T-cell (primary cell): ENCODE measurements around the gene PPP1R15B. TPM values are rescaled to one million over a fixed set of nuclear protein-coding genes. Genes with fewer than 3 reads are reported as not detected.

Experiments
- ATAC-seq, 4 experiments: fragments of 200-7000 bp in 3 of 4; fragments of 150-1000 bp in 1 of 4; cut with Tn5 transposase; replicated peaks in 1 of 4; 1 replicate in 3 of 4; 2 replicates in 1 of 4; pipeline ENCODE4 v1.10.0; 2021; ENCODE audit warnings: moderate library complexity in 3 of 4, mild to moderate bottlenecking in 2 of 4, moderate number of reproducible peaks in 1 of 4
- CTCF ChIA-PET, 2 donors: fragments of 300-600 bp; sonication (Branson Sonifier 250); formaldehyde crosslinking; loops; one replicate each; lab custom pipeline; 2022; ENCODE audit warnings: antibody characterized with exemption in 2 of 2; lab: Charles Lee
- POLR2A ChIA-PET, 2 donors: fragments of 300-600 bp; sonication (Branson Sonifier 250); formaldehyde crosslinking; loops; one replicate each; lab custom pipeline; 2022; ENCODE audit warnings: antibody characterized with exemption in 2 of 2; lab: Charles Lee
- DNase-seq, 35 experiments: peaks; one replicate each; pipeline versions ENCODE4 v3.0.0 to v3.0.0-alpha.2; 2013 to 2023
- H3K27ac ChIP-seq: one replicate; pipeline ENCODE4 v1.5.1; 2013; ENCODE audit warnings: low read length
- H3K27me3 ChIP-seq, 2 experiments: replicated peaks in 1 of 2; 1 replicate in 1 of 2; 2 replicates in 1 of 2; pipeline versions ENCODE4 v1.6.1 to v1.7.0; 2013; ENCODE audit warnings: low read length in 1 of 2, mixed read lengths in 1 of 2; ENCODE audit not compliant: control insufficient read depth in 2 of 2, insufficient read depth in 2 of 2; ENCODE audit errors: extremely low read depth in 1 of 2
- H3K36me3 ChIP-seq, 2 donors: 1 replicate in 1 of 2; 2 replicates in 1 of 2; pipeline versions ENCODE4 v1.6.1 to v1.7.0; 2013; ENCODE audit warnings: low read length in 1 of 2; ENCODE audit not compliant: control insufficient read depth in 2 of 2, insufficient read depth in 1 of 2; ENCODE audit errors: extremely low read depth in 1 of 2
- H3K4me1 ChIP-seq, 2 experiments: 1 replicate in 1 of 2; 2 replicates in 1 of 2; pipeline versions ENCODE4 v1.6.1 to v1.7.0; 2013; ENCODE audit warnings: low read length in 2 of 2, mixed read lengths in 1 of 2; ENCODE audit not compliant: insufficient read depth in 2 of 2, control insufficient read depth in 1 of 2; ENCODE audit errors: extremely low read depth in 1 of 2
- H3K4me3 ChIP-seq, 2 donors: 1 replicate in 1 of 2; 2 replicates in 1 of 2; pipeline versions ENCODE4 v1.5.1 to v1.7.0; 2013; ENCODE audit warnings: mild to moderate bottlenecking in 2 of 2, low read length in 1 of 2, moderate library complexity in 1 of 2; ENCODE audit not compliant: control insufficient read depth in 1 of 2; ENCODE audit errors: extremely low read depth in 1 of 2
- H3K9me3 ChIP-seq: 2 replicates; pipeline ENCODE4 v1.7.0; 2013
- H3K27ac Mint-ChIP-seq, 2 donors: one replicate each; pipeline ENCODE4 v1.8.0; 2020 to 2021; ENCODE audit warnings: mild to moderate bottlenecking in 2 of 2, mixed read lengths in 2 of 2
- H3K27me3 Mint-ChIP-seq, 2 donors: one replicate each; pipeline ENCODE4 v1.8.0; 2021 to 2022; ENCODE audit warnings: mixed read lengths in 2 of 2
- H3K36me3 Mint-ChIP-seq: one replicate; pipeline ENCODE4 v1.8.0; 2021; ENCODE audit warnings: mixed read lengths
- H3K4me1 Mint-ChIP-seq, 3 donors: one replicate each; pipeline ENCODE4 v1.8.0; 2020 to 2022; ENCODE audit warnings: mixed read lengths in 3 of 3, mild to moderate bottlenecking in 1 of 3
- H3K4me3 Mint-ChIP-seq, 3 donors: one replicate each; pipeline ENCODE4 v1.8.0; 2020 to 2022; ENCODE audit warnings: mild to moderate bottlenecking in 3 of 3, mixed read lengths in 3 of 3, moderate library complexity in 3 of 3
- H3K9me3 Mint-ChIP-seq, 3 donors: one replicate each; pipeline ENCODE4 v1.8.0; 2020 to 2022; ENCODE audit warnings: mixed read lengths in 3 of 3
- WGBS: methylation state at CpG from one replicate; pipeline ENCODE4 v1.1.5; 2013; ENCODE audit warnings: missing lambda C conversion rate; ENCODE audit not compliant: insufficient coverage; 5-methylcytosine and 5-hydroxymethylcytosine counted together
- total RNA-seq, 35 experiments: library from RNA in 6 of 35; stranded (reverse) in 6 of 35; fragments of 120-200 nt in 1 of 35; gene quantifications; one replicate each; pipeline versions ENCODE4 v1.2.1 to v1.2.4 and lab custom pipeline; 2013 to 2026

The PPP1R15B gene
- total RNA-seq, 5 donors from 2014 or later (not counting 1 experiment from before 2014, with no cell fraction given) = 67.9 to 151 (median 70.6) TPM

DNA sequence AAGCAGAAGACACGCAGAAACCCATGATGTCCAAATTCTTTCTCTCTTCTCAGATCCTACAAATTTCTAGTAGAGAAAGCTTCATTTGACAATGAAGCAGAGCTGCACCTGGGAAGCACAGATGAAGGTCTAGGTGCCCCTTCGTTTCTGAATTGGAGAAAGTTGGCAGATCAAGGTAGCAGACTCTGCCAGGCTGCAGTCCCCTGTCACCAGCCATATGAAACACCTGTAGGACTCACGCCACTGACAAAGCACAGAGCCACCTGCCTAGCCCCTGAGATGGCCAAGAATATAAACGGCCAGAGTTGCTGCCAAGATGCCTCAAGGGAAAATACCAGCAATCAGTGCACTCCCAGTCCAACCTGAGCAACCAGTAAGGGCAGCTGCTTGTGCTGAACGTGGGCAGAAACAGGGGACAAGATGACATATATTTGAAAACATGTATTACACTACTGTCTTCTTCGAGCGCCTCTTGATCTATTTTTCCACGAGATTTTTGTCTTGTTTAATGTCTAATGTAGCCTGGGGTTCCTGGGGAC lies 31.3 kb downstream of the PPP1R15B start:
- Mint-ChIP-seq H3K27ac (no peak overlapping the region), H3K36me3 (no peaks in the 10 kb centered on the region), H3K27me3 (peaks cover 0 to 28% of the 10 kb centered on the region in 2 donors), H3K4me1 (peaks cover 11 to 14% (median 14%) of the 10 kb centered on the region in 3 donors), H3K4me3 (no peak overlapping the region), H3K9me3 (no peaks in the 10 kb centered on the region)
- 65% methylated on average over 3 of the region's 8 CpGs for WGBS
- H3K9me3 ChIP-seq = no peaks in the 10 kb centered on the region
- POLR2A ChIA-PET = interaction anchor here (0.7 to 1.0 kb wide), 3 partner anchors 10 to 18 kb away, joined by 3 read pairs; no protein-coding TSS in a partner anchor
- DNase-seq (no peak), ATAC-seq (no peak)
- H3K4me3 ChIP-seq = no peak overlapping the region
- no peak overlapping the region for H3K27ac ChIP-seq
- peaks cover 8 to 18% of the 10 kb centered on the region in 2 experiments for H3K4me1 ChIP-seq
- CTCF ChIA-PET = interaction anchor here (0.6 to 3.2 kb wide), 3 partner anchors 17 to 875 kb away, joined by 3 to 18 read pairs (median 4); no protein-coding TSS in a partner anchor
- peaks cover 0 to 33% of the 10 kb centered on the region in 2 experiments for H3K27me3 ChIP-seq
- no peaks in the 10 kb centered on the region for H3K36me3 ChIP-seq

DNA sequence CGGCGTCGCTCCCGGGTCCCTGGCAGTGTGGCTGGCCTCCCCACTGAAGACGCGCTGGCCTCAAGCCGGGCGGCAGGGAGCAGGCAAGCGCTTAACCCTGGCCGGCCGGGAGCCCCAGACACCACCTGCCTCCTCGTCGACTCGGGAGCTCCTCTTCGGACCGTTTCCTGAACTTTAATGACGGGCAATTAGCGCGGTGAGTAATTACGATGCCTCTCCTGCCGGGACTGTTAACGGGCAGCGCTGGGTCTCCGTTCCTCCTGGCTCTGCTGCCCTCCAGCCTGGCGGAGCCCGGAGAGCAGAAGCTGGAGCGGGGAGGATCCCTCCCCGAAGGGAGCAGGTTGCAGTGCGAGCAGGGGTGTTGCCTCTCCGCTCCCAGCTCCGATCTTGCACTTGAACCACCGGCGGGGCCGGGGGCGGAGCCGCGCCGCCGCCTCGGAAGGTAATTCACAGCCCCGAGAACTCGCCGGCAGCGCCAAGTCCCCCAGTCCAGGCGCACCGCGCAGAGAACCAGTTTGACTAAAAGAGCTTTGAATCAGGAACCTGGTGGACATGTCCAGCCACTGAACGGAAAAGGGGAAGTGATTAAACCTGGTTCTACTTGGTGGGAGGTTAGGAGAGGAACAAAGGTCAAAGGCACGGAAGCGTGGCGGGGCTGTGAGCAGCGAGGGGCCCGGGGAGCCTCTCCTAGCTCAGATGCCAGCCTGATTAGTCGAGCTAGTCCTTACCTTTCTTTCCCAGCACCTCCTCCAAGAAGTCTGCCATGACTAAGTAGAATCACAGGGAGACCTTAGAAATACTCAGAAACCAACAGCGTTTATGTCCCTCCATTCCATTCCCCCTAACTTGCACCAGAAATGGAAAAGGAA lies 33.6 kb downstream of the PPP1R15B start:
- DNase-seq (peak in 34 of 35 experiments; percentile 20 to 64 (median 40)), ATAC-seq (peak; percentile 74 to 77 (median 75))
- Histone ChIP-seq H3K36me3 (no peaks in the 10 kb centered on the region), H3K4me1 (peaks cover 8 to 18% of the 10 kb centered on the region in 2 experiments), H3K27me3 (peaks cover 0 to 41% of the 10 kb centered on the region in 2 experiments), H3K9me3 (no peaks in the 10 kb centered on the region), H3K27ac (no peak overlapping the region), H3K4me3 (peak overlapping the region; percentile 59 to 69)
- Mint-ChIP-seq H3K4me1 (peaks cover 11 to 14% (median 14%) of the 10 kb centered on the region in 3 donors), H3K4me3 (peak overlapping the region; percentile 83 to 85 (median 84)), H3K9me3 (no peaks in the 10 kb centered on the region), H3K27ac (peak overlapping the region in 1 of 2 donors; percentile 40), H3K36me3 (no peaks in the 10 kb centered on the region), H3K27me3 (peaks cover 0 to 28% of the 10 kb centered on the region in 2 donors)
- ChIA-PET POLR2A (no interaction called here), CTCF (interaction anchor here (0.6 to 2.2 kb wide), 3 partner anchors 8 to 21 kb away, joined by 4 to 15 read pairs (median 5); no protein-coding TSS in a partner anchor)
- 4% methylated on average over 52 of the region's 55 CpGs for WGBS

DNA sequence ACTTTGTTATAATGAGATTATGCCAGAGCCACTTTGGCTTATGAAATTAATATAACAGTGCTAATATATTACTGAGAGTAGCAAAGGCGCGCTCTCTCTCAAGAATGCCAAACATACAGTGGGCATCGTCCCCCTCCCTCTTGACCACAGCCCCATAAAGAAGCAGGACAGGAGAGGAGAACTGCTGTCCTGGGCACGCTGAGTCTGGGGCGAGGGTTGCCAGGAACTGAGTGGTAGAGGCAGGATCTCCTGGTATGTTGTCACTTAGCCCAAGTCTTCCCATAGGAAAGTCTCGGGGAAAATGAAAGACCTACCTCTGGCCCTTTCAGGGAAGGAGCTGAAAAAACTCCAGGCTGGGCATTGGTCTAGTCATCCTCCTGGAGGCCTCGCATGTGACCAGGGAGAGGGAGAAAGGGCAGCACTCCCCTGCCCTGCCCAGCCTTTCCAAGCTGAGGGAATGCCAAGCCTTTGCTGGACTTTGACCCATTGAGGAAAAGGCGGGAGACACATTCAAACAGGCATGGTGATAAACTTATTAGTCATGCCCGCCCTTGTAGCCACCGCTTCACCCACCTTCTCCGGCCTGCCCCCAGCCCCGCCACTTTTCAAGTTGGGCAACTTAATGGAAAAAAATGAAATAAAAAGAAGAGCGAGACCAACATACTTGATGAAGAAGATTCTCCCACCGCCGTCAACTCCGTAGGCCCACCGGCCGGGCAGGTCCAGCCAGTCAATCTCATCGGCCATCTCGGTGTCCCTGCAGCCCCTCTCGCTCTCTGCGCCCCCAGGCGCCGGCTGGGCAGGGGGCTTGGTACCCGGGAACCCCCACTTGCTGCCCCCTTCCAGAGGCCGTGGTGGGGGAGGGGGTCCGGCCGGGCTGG lies 34.5 kb downstream of the PPP1R15B start:
- H3K4me1 Mint-ChIP-seq = peaks cover 11 to 14% (median 14%) of the 10 kb centered on the region in 3 donors
- CTCF ChIA-PET = interaction anchor here (2.0 to 2.2 kb wide), 2 partner anchors 21 to 22 kb away, joined by 5 to 15 read pairs; no protein-coding TSS in a partner anchor
- H3K27me3 Mint-ChIP-seq = peaks cover 0 to 28% of the 10 kb centered on the region in 2 donors
- Histone ChIP-seq H3K4me3 (peak overlapping the region; percentile 59 to 69), H3K4me1 (peaks cover 6 to 16% of the 10 kb centered on the region in 2 experiments), H3K36me3 (no peaks in the 10 kb centered on the region), H3K27me3 (peaks cover 0 to 45% of the 10 kb centered on the region in 2 experiments), H3K9me3 (no peaks in the 10 kb centered on the region), H3K27ac (no peak overlapping the region)
- WGBS = 76% methylated on average over 22 of the region's 28 CpGs
- H3K4me3 Mint-ChIP-seq = peak overlapping the region; percentile 66 to 84 (median 68)
- no peak for DNase-seq
- ATAC-seq = no peak
- no peak overlapping the region for H3K27ac Mint-ChIP-seq
- POLR2A ChIA-PET = no interaction called here
- no peaks in the 10 kb centered on the region for H3K36me3 Mint-ChIP-seq
- H3K9me3 Mint-ChIP-seq = no peaks in the 10 kb centered on the region

DNA sequence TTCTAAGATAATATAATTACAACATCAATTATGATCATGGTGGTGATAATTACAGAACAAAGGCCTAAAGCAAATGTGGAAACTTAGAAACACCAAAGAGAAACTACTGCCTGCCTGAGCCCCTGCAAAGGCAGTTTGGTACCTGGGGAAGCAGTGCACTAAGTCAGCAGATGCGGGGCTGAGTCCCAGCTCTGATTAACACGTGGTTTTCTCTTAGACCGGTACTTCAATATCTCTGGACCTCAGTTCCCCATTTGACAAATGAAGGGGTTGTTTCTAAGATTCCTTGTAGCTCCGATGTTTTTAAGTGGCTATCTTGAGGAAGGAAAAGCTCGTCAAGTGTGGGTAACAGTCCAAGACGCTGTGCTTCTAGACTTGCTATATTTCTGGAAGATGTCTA lies 35.2 kb downstream of the PPP1R15B start:
- CTCF ChIA-PET = no interaction called here

DNA sequence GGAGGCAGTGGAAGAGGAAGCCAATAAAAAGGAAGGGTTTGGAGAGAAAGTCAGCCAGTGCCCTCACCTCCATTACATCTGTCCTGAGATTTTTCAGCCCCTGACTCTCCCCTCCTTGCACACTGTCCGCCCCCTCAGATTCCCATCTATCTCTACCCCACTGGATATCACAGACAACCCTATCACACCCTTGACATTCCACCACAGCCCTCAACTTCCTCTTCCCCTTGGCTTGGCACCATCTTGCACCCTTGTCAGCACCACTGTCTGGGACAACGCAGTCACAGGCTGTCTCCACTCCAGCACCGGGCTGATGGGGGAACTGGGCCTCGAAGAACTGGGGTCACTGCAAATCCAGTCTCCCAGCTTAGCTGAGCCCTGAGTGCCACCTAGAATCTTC lies 37.7 kb downstream of the PPP1R15B start:
- Mint-ChIP-seq H3K9me3 (no peaks in the 10 kb centered on the region), H3K4me1 (peaks cover 14 to 17% (median 15%) of the 10 kb centered on the region in 3 donors), H3K27ac (no peak overlapping the region), H3K4me3 (no peak overlapping the region), H3K36me3 (no peaks in the 10 kb centered on the region), H3K27me3 (peaks cover 0 to 20% of the 10 kb centered on the region in 2 donors)
- ATAC-seq = no peak
- POLR2A ChIA-PET = no interaction called here
- Histone ChIP-seq H3K27ac (no peak overlapping the region), H3K27me3 (peaks cover 0 to 45% of the 10 kb centered on the region in 2 experiments), H3K4me3 (no peak overlapping the region), H3K9me3 (no peaks in the 10 kb centered on the region), H3K4me1 (peaks cover 4 to 12% of the 10 kb centered on the region in 2 experiments), H3K36me3 (no peaks in the 10 kb centered on the region)
- WGBS = 63% methylated on average over 4 of the region's 4 CpGs
- CTCF ChIA-PET = interaction anchor here in 1 of 2 donors (0.9 kb wide), 1 partner anchor 11 kb away, joined by 3 read pairs; no protein-coding TSS in a partner anchor
- no peak for DNase-seq

More for the DNA sequence above, 35.2 kb downstream of the PPP1R15B start:
- Histone ChIP-seq H3K36me3 (no peaks in the 10 kb centered on the region), H3K4me3 (no peak overlapping the region), H3K4me1 (peaks cover 4 to 12% of the 10 kb centered on the region in 2 experiments), H3K9me3 (no peaks in the 10 kb centered on the region), H3K27ac (no peak overlapping the region), H3K27me3 (peaks cover 0 to 45% of the 10 kb centered on the region in 2 experiments)
- H3K27ac Mint-ChIP-seq = no peak overlapping the region
- peak overlapping the region in 1 of 3 donors; percentile 84 for H3K4me3 Mint-ChIP-seq
- peaks cover 11 to 14% (median 12%) of the 10 kb centered on the region in 3 donors for H3K4me1 Mint-ChIP-seq
- H3K27me3 Mint-ChIP-seq = peaks cover 0 to 28% of the 10 kb centered on the region in 2 donors
- no peaks in the 10 kb centered on the region for H3K9me3 Mint-ChIP-seq
- WGBS = 73% methylated on average over 5 of the region's 6 CpGs
- POLR2A ChIA-PET = no interaction called here
- ATAC-seq (no peak), DNase-seq (no peak)
- H3K36me3 Mint-ChIP-seq = no peaks in the 10 kb centered on the region
